ENCODE results near the gene RPS3.

RPS3 gene

DNA sequence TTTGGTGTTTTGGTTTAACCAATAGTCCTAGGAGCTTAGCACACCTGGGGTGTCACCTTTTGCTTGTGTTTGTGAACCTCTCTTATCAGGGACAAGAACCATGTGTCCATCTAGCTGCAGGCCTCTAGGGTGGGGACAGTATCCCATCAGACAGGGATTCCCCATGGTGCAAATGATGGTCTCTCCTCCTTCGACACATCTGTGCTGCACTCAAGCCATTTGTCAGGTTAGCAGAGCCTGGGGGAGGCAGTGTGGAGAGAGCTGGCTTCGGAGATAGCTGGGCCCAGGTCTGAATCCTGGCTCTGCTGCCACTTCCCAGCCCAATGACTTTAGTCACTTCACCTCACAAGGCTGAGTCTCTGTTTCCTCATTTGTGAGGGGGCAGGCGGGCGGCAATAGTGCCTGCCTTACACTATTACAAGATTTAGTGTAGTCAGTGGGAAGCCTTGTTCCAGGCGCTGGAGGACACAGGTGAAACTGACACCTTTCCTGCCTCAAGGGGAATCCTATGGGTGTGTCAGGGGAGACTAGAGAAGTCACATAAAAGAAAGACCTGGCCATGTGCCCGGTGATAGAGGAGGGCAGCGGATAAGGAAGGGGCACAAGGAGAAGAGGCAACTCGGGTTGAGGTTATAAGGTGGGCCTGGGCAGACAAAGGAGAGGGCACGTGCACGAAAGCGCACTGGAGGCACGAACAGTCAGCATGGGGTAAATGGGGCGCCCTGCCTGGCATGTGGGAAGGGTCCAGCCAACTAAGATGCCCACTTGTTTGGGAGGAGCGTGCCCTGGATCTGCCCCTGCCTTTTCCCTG is 21.1 kb downstream of the RPS3 start:
- DNase-seq = no peak

DNA sequence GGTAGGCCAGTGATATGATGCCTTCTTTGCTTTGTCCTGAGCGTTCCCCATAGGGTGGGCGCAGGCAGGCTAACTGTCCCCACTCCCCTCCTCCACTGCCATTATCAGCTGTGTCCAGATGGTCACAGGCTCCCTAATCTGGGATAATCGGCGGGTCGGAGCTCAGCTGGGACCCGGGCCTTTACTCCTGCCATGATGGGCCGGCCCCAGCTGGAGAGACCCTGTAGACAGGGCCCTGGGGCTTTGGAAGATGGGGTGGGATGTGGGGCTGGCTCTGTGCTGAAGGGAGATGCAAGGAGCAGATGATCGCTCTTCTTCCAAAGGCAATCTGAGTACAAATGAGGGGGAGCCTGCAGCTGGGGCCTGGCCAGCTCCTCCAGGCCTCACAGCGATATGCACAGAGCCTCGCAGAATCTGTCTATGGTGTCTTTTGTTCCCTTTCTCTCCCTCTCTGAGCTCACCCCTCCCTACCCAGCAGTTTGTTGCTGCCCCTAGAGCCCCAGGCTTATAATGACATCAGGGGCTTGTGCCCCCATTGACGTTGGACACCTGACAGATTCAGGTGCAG is 21.8 kb downstream of the RPS3 start:
- DNase-seq = no peak

DNA sequence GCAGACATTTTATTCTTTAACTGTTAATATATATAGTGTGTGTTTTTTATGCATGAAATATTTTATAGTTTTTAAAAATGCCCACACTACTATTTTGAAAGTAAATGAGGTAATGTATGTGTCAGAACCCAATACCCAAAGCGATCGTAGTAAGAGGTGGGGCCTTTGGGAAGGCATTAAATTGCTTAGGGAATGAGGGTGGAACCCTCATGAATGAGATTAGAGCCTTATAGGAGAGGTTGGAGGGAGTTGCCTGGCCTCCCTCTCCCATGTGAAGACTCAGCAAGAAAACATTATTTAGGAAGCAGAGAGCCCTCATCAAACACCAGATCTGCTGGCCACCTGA is 22.6 kb downstream of the RPS3 start:
- no peak for DNase-seq

DNA sequence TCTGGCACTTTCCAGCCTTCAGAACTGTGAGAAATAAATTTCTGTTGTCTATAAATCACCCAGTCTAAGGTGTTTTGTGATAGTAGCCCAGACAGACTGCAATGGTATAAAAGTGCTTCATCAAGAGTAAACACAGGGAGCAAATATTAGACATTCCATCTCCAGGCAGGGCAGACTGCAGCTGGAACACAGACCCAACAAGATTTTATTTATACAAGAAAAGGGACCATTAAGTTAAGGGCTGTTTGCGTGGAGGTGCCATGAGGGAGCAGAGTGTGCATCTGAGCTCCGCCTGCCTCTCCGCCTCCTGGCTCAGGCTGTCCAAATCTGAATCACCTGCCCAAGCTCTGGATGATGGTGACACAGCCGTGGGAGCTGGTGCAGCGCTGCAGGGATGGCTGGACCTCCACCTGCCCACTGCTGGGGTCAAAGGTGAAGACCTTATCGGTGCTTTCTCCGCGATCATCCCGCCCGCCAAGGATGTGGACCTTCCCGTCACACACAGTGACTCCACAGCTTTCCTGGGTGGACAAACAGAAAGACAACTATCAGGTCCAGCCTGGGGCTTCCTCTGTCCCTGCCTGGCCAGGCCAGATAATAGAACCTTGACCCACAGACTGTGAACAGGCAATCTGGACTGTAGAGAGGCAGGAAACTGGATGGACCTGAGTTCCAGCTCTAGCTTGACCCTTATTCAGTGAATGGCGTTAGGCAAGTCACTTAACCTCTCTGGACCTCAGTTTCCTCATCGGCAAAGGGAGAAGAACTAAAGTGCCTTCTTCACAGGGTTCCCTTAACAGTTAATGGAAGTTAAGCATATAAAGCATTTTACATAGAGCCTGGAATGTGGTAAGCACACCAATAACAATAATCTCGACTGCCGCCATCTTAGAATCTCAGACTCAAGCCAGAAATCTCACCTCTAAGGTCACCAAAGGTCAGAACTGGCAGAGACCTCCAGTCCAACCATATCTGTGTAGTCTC is 23.2 kb downstream of the RPS3 start:
- DNase-seq = no peak

DNA sequence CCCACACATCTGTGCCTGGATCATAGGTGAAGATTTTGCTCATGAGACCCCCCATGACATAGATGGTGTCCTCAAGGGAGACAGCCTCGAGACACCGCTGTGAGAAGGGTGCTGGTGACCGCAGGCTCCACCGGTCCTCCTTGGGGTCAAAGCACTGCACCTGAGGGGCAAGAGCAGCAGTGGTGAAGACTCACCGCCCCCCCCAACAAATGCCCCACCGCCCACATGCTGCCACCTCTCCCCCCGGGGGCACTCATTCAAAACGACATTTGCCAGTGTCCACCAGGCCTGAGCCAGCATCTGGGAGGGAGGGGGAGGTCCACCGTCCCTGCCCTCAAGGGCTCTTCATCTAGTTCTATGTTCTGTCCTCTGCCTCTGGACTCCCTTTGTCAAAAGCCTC is 24.4 kb downstream of the RPS3 start:
- DNase-seq = no peak

DNA sequence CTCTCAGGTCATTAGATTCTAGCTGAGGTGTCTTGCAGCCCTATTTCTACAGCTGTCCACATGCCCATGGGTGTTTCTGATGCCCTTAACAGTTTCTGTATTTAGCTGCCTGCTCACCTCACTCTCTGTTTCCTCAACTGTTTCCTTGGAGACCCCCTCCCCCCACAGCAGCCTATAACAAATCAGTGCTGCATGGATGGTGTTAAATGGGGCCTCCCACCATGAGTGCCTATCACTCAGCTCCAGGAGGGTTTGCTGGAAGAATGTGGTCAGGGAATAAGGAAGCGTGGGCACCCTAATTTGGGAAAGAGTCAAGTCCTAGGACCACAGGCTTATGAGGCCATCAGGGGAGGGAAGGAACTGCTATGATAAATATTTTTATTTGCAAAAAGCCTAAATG is 25.1 kb downstream of the RPS3 start:
- DNase-seq = no peak

DNA sequence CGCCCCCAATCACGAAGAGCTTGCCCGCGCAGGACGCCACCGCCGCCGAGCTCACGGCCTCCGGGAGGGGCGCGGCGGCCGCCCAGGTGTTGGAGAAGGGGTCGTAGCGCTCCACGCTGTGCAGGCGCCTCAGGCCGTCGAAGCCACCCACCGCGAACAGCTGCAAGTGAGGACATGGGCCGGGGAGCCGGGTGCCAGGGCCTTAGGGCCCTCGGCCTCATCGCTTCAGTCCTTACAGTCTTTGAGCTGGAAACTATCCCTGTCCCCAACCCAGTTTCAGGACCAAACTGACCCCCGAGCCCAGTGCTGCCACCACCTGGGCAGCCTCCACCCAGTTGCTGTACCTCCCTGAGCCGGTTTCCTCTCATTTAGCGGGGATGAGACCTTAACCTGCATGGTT is 26.1 kb downstream of the RPS3 start:
- no peak for DNase-seq

DNA sequence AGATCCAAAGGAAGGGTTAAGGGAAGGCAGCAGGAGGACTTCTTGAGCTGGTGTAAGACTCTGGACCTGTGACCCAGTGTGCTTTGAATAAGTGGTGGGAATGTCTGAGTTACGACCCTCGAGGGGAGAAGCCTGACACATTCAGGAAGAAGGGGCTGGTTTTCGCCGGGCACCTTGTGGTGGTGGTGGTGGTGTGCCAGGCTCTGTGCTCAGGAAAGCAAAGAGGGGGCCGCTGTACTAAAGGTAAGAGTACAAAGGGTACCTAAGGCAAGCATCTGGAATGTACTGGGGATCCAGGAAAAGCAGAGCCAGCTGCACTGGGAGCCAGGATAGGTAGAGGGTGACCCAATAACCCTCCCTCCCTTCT is 27.4 kb downstream of the RPS3 start:
- no peak for DNase-seq

DNA sequence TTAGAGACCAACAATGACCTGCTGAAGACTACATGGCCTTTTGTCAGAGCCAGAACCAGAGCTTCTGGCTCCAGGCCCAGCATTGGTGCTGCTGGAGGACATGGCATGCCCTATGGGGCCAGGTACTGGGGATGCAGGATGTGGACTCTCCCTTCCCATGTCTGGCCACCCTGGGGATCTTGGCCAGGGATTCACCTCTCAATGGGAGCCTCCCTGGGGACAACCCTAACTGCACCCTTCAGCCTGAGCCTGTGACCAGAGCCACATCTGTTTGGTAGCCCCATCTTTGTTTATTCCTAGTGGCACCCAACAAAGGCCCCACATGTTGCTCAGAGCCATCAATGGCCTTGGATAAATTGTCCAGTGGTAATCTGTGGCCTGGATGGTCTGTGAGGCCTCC is 27.9 kb downstream of the RPS3 start:
- DNase-seq = no peak

DNA sequence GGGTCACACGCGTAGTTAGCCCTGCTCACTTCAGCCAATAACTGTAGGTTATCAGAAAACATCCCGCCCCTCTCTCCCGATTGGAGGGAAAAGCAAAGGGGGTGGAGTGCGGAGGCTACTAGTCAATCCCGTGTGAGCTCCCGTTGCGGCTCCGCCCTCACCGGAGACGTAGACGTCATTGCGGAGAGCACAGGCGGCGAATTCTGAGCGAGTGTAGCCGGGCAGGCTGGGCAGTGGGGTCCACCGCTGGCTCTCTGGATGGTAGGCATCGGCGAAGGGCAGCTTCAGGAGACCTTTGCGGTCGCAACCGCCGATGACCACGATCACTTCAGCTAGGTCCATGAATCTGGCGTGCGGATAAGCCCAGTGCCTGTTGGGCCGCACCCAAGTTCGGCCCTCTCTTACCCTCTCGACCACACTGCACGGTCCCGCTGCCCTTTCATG is 29.0 kb downstream of the RPS3 start:
- DNase-seq = no peak

DNA sequence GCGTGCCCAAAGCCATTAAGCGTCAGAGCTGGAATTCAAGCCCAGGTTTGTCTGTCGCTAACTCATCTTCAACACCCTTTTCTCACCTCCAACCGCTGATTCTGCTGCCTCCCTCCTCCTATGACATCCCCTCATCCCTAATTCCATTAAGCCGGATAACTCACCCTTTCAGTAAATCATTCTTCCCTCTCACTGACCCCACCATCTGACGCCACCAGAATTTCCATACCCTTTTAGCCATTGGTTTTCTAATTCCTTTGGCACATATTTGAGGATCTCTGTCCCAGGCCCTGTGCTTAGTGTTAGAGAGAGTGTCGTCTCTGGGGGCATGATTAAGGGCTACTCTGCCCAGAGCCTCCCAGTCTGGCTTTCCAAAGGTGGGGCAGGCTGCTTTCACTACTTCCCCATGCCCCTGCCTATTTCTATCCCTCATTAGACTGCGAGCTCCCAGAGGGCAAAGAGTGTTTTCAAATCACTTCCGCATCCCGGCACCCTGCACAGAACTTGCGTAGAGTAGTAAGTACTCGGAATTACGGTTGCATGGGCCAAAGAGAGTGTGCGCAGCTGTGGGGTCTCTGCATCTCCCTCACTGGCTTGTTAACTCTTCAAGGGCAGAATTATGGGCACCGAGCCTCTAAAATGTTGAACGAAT is 29.8 kb downstream of the RPS3 start:
- no peak for DNase-seq

DNA sequence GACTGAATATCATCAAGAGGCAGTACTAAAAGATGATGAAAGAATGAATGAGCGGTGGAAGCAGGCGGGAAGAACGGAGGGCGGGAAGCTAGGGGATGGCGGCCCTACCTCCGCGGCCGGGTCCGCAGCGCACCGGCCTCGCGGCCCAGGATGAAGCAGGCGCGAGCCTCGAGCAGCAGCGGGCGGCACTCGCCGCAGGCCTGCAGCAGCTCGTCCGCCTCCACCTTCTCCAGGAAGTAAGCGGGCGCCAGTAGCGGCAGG is 30.3 kb downstream of the RPS3 start:
- no peak for DNase-seq

DNA sequence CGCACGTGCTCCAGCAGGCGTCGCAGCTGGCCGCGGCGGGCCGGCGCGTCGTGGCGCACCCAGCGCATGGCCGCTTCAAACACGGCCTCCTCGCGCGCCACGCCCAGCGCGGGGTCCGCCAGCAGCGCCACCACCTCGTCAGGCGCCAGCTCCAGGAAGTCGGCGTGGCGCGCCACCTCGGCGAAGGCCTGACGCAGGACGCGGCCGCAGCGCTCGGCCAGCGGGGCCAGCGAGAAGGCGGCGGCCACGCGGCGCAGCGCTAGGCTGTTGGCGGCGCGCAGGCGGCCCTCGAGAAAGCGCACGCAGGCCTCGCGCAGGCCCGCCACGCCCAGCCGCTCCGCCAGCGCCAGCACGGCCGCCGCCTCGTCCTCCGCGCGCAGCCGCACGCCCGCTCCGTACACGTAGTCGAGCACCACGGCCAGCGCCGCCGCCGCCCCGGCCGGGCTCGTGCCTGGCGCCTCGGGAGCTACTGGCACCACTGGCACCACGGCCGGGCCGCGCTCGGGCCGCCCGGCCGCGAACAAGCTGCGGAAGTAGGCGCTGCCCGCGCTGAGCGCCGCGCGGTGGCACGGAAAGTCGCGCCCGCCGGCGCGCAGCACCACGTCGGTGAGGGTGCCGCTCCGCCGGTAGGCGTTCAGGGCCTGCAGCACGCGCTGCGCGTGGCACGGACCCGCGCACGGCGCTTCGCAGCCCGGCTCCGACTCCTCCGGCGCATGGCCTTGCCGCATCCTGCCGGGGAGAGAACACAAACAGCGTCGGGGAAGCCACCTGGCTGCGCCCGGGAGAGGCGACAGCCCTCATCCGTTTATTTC is 30.8 kb downstream of the RPS3 start:
- no peak for DNase-seq

DNA sequence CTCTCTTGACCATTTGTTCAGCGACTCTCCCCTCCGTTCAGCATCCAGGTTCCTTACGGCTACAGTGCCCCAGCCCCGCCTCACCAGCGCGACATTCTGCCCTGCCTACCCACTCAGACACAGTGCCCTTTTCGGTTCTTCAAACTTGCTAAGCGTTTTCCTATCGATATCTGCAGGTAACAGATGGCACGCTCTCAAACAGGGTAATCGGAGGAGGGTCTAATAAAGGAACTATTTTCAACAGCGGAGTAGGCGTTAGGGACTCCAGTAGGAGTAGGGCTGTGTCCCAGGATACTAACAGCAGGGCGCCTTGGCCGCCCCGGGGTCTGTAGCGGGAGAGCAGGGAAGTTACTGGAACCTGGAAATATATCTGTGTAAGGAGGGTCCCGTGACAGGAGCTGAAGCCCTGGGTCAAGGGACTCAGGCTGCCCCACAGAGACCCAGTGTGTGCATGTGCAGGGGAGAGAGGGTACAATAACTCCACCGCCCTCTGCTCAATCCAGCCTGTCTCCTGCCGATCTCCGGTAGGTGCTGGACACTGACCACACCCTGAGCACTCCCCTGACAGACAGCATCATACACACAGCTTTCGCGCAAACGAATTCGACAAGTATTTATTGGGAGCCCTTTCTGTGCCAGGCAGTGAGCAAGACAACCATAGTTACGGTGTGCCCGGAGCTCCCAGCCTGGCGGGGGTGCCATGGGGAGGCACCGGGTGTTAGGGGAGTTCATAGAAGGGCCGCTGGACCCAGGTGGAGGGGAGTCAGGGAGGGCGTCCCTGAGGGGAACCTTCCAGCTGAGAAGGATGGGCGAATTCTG is 31.6 kb downstream of the RPS3 start:
- DNase-seq = no peak

DNA sequence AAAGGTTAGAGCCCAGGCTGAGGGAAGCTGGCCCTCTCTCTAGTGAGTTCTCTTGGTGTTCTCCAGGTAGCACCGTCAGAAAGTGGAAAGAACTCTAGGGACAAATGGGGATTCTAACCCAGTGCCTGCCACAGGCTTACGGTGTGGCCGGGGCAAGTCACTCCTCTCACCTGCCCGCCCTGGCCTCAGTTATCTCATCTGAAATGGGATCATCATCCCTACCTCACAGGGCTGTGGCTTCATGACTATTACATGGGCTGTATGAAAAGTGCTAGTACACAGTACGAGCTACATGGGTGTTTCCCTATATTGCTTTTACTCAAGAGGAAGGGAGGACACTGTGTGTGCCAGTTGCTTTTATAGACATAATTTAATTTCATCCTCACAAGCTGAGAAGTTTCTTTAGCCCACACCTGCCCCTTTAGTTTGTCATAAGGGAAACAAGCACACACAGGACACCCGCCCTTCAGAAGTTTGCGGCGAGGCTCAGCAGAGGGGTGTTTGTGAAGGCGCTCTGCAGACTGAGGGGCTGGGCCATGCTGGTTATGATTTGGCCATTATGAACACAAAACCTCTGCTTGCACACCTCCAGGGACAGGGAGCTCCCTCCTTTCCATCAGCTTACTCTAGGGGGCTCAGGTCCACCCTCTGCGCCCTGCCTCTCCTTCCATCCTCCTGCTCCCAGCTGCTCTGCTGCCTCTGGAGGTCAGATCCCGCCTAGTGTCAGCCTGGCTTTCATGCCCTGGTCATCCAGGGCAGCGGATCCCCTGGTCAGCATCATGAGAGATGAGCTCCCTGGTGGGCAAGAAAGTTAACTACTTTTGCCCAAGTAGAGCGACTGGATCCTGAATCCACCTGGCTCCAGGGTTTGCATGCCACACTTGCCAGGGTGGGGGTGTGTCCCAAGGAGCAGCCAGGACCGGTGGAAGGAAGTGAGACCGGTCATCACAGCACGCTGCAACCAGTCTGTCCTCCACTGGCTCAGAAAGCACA is 32.5 kb downstream of the RPS3 start:
- DNase-seq = no peak

DNA sequence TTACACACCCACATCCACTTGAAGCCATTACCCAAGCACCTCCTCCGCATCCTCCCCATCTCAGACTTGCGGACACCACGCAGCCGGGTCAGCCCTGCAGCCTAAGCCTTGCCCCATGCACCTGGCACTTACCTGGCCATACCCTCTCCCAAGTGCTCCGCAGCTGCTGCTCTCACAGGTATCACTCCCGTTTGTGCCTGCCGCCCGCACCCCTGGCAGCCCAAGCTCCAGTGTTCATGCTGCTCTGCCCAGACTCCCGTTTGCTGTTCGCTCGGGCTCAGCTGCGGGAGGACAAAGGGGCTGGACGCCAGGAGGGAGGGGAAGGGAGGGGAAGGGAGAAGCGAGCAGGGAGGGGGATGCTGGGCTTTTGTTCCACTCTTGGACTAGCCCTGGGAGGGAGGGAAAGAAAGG is 33.6 kb downstream of the RPS3 start, which contains the start of gene KLHL35:
Gene KLHL35 (minus strand): TSS at position 293 of the 411 bp plus-strand sequence. CDS start 2,574 bp downstream, outside the sequence.
- DNase-seq = no peak

DNA sequence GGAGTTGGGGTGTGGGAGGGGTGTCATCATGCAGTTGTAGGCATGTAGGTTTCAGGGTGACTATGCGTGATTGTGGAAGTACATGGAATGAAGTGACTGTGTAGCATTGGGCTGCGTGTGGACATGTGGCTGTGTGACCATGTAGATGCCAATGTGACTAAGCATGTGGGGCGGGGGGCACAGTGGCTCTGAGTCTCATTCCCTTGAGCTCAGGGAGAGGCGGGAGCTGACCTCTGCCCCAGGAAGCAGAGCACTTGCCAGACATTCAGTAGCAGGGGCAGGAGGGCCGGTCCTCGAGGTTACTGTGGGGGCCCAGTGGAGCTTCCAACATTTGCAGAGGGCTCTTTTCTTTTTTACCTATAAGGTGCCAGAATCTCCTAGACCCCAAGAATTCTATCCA is 34.1 kb downstream of the RPS3 start:
- DNase-seq = no peak

DNA sequence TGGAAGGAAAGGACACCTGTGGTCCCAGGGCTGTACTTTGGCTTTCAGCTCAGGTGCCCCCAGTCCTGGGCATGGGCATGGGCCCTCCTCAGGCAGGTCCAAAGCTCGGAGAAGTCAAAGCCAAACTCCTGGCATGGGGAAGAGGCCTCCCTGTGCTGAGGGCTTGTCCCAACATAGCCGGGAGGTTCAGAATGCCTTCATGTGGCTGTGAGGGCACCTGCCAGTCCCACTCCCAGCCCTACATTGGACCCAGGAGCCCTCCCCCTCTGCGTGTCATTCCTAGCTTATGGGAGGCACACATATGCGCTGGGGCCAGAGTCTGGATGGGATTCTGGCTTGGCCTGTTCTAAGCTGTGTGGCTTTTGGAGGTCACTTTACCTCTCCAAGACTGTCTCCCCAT is 34.7 kb downstream of the RPS3 start:
- DNase-seq = no peak

DNA sequence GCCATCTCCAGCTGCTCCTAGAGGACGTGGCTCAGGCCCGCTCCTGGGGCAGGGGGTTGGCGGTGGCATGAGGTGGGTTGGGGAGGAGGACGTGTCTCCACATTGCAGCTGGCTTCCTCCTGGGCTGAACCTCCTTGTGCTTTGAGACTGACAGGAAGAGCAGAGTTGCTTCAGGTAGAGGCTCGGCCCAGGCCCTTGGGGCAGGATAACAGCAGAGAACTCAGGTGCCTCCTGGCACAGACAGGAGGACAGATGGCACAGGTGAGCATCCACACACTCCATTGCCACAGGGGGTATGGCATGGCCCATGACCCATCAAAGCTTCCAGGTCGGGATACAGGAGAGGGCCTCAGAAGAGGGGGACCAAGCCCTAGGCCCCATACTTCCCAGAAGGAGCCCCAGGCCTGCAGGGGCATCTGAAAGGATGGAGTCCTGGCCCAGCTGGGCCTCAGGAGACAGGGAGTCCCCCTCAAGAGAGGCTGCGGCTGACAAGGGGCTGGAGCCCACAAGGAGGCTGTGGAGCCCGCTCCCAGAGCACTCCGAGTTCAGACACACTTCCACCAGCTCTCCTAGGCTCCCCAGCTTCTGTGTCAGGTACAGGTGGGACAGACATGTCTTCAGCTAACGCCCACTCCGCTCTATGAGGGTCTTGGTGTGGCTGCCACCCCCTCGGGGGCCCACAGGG is 35.7 kb downstream of the RPS3 start:
- DNase-seq = no peak

DNA sequence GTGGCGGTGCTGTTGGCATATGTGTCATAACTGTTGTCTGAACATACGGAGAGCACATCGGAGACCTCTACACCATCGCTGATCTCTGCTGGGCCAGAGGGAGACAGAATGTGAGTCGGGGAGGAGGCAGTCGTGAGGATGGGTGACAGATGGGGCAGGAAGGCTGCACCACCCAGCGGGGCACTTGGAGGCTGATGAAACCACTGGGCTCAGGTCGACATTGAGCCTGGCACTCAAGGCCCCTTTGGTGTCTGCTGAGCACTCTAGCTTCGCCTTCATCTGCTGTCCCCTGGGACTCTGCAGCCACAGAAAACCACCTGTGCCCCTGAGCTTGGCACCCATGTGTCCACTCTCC is 36.2 kb downstream of the RPS3 start:
- DNase-seq = no peak

Measured in NCI-H446 treated with DMSO at 0.1 percent for 48 hours (cell line).